Measurements from ENCODE around the gene LSM10.

DNA sequence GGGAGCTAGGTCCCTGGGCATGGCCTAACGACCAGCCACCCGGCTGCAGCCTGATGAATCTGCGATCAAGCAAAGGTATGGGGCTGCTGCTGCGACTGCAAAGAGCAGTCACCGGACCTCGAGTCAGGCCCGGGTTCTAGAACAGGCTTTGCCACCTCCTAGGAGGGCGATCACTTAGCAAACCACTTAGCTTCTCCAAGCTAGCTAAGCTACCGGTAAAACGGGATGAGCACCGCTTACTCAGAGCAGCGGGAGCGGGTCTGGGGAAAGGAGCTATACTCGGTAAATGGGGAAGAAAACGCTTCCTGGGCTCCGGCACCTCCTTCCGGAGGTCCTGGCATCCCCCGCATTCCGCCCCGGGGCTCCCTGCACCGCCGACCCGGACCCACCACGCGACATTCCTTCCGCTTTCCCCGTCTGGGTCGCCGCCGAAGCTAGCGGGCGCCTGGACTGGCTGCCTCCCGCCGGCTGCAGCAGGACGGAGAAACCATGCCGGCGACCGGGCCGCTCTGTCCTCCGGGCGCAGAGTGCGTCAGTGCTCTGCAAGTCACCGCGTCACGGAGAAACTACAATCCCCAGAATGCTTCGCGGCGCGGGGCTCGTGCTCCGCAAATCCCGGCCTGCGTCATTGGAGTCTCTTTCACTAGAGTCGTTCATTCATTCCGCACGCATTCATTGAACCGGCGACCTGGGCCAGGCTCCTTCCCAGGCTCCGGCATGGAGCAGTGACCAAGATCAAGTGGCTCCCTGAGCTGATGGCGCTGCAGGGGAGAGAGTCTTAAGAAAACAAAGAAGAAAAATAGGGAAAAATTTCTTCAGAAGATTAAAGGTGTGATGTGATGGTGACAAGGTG is at the start of gene LSM10:
- TF ChIP-seq CTCF (conservative IDR thresholded peaks at IDR 0.05) (no peak), ZFX (IDR thresholded peaks at IDR 0.05) (peak; percentile 83)
